ENCODE measurements around the gene RRAGD.

RRAGD gene, protein sequence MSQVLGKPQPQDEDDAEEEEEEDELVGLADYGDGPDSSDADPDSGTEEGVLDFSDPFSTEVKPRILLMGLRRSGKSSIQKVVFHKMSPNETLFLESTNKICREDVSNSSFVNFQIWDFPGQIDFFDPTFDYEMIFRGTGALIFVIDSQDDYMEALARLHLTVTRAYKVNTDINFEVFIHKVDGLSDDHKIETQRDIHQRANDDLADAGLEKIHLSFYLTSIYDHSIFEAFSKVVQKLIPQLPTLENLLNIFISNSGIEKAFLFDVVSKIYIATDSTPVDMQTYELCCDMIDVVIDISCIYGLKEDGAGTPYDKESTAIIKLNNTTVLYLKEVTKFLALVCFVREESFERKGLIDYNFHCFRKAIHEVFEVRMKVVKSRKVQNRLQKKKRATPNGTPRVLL

DNA sequence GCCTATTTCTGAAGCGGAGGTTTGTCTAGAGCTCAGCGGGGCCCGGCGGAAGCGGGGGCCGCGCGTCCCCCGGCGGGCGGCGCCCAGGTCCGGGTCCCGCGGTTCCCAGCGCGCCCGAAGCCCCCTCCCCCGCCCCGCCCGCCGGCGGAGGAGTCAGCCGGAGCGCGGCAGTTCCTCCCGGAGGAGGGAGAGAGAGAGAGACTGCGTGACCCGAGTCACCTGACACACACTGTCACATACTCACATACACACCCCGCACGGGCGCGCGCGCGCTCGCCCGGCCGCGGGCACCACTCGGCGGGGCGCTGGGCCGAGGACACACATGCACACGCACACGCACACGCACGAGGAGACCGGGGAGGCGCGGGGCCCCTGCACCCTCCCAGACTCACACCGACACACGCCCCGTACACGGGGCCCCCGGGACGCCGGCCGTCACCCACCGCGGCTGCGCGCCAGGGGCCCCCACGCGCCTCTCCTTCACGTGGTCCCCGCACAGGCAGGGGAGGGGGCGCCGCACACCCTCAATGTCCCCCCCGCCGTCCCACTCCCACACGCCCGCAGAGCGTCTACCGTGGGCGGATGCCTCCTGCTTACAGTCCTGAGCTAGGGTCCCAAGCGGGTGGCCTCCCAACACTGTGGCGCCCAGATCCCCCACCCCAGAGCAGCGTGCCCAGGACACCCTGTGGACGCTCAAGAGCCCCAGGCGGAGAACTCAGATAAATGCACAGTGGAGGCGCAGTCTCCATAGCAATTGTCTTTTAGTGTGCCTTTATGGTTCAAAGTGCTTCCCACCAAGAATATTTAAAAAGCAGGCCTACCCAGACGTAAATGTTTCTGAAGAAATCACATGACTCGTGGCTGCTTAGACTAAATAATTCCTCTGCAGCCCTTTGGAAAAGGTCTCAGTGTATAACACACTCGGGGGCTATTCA lies at the start of gene RRAGD:
RRAGD (minus strand) TSS at position 203 of the 935 bp plus-strand sequence. CDS start 280 bp downstream, outside the sequence.
- DNase-seq (ENCODE audit: low read depth, low spot score), result peak; percentile 67

DNA sequence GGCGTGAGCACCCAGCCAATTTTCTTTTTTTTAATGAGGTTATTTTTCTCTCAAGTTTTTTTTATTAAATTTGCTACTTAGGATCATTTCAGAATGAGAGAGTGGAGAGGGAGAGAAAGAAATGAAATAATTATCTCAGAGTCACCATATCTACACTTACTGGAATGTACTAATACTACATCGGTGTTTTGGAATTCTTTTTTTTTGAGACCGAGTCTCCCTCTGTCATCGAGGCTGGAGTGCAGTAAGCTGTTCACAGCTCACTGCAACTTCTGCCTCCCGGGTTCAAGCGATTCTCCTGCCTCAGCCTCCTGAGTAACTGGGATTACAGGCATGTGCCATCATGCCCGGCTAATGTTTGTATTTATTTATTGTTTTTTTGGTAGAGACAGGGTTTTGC lies 48.6 kb upstream of the RRAGD start:
- DNase-seq (ENCODE audit: low read depth, low spot score), result no peak

DNA sequence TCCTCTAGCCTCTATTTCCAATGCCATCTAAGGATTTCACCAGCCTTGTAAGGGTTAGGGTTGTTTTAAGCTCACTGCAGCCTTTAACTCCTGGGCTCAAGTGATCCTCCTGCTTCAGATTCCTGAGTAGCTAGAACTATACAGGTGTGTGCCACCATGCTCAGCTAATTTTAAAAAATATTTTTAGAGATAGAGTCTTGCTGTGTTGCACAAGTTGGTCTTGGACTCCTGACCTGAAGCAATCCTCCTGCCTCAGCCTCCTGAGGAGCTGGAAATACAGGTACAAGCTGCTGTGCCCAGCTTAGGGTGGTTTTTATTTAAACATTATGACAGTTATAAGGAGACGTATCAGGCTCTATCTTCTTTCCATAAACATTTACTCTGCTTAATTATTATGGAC lies 47.4 kb upstream of the RRAGD start:
- DNase-seq (ENCODE audit: low read depth, low spot score), result no peak

DNA sequence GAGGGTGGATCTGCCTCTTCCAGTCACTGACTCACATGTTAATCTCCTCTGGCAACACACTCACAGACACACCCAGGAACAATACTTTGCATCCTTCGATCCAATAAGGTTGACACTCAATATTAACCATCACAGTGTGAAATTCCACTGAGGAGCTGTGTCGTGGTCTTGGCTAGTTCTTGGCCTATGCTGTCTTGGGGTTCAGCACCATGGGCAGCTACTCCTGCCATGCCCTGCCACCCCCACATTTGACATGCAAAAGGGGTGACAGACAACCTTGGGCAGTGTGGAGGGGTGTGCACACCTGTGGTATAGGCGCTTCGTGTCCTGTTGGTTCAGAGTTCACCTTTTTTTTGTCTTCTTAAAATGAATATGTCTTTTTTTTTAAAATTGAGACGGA lies 46.6 kb upstream of the RRAGD start:
- no peak for DNase-seq (ENCODE audit: low read depth, low spot score)

DNA sequence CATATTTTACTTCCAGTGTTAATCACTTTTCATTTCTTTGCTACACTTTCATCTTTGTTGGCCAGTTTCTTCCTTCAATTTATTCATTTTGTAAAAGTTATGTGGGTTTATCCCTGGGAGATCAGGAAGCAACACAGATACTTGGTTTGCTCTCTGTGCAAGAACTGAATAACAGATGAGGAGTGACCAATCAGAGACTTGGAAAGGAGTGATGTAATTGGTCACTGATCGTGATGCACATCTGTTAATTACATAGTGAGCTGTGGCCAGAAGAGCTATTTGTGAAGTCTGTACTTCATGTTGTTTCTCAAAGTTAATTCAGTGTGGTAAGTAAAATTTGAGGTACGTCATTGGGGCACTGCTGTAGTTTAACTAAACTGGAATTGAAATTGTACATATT lies 42.2 kb upstream of the RRAGD start:
- DNase-seq (ENCODE audit: low read depth, low spot score), result no peak

DNA sequence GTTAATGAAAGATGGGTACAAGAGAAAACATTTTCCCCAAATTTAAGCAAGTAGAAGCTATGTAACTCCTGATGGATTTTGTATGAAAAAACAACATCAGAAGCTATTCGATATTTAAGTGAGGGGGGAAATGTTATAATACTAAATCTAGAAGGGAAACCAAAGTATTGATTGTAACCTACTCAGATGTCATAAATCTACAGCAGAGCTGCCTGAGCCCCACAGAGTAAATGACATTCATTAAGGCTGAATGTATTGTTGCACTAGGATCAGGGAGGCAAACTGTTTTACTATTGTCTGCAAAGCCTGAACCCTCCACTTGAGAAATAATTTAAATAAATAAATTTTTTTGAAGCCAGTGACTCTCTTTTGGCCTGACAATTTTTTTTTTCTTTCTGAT lies 40.2 kb upstream of the RRAGD start:
- DNase-seq (ENCODE audit: low read depth, low spot score), result no peak

DNA sequence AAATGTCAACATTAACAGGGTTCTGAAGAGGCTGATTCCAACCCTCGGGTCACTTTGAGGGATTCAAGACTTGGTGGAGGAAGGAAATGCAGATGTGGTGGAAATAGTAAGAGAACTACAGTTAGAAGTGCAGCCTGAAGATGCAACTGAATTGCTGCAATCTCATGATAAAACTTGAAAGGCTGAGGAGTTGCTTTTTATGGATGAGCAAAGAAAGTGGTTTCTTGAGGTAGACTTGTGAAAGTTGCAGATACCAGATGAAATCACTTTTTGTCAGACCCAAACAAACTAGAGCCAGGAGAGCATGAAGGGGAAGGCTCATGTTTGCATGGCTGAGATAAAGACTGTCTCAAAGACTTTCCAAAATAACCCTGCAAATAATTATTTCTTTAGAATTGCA lies 37.1 kb upstream of the RRAGD start:
- no peak for DNase-seq (ENCODE audit: low read depth, low spot score)

DNA sequence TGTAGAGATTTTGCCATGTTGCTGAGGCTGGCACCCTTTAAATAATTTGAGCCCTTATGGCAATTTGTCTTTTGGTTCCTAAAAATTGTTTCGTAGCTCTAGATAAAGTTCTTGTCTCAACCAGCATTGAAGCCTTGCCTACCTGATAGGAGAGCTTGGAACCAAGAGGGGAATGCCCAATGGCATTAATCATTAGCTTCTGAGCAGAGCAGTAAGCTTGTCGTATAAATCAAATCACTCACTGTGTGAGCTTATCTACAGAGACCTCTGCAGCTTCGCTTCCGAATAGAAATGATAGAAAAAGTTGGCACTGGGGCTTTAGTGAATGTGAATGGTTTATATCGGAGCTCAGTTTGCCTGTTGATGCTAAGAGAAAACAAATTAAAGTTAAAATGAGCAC lies 31.6 kb upstream of the RRAGD start:
- DNase-seq (ENCODE audit: low read depth, low spot score), result no peak

DNA sequence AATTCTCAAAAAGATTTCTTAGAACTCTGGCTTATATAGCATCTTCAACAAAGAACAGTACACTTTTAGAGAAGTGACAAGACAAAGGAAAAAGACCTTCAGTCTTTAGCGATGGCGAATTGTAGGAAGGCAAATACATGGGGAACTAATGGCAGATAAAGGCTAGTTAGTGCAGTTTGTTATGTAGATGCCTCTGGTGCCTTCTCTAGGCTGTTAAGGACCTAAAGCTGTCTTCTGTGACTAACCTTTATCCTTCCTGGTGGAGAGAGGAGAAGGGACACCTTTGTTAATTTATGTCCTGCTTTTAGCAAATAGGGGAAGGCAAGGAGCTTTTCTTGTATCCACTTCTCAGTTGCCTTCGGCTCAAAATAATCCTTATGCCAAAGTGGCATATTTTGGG lies 28.1 kb upstream of the RRAGD start:
- no peak for DNase-seq (ENCODE audit: low read depth, low spot score)

DNA sequence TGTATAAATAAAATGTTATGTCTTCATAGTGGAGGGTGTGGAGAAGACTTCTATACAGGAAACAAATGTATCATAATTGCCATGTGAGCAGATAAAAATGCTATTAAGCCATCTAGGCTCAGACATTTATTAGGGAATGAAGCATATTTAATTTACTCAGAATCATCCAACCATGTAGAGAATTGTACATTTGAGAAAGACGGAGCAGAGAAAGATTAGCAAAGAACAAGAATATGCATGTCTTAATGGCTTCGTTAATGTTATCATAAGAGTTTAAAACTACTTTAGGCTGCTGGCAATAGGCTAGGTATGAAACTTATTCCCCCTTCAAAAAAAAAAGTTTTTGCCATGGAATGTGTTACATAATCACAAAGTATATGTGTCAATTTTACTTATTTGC lies 26.9 kb upstream of the RRAGD start:
- no peak for DNase-seq (ENCODE audit: low read depth, low spot score)

DNA sequence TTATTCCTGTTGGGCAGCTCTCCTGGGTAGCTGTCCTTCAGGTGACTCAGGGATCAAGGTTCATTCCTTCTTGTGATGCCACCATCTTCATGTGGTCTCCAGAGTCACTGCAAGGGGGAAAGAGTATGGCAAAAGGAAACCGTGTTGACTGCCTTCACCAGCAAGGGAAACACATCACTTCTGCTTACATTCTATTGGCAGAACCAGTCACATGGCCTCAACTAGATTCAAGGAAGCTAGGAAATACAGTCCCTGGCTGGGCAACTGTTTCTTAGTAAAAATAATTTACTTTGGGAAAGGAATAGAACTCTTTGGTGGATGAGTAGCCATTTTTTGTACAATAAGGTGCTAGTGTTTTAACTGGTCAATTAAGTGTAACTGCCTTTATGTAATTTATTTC lies 26.2 kb upstream of the RRAGD start:
- DNase-seq (ENCODE audit: low read depth, low spot score), result no peak

DNA sequence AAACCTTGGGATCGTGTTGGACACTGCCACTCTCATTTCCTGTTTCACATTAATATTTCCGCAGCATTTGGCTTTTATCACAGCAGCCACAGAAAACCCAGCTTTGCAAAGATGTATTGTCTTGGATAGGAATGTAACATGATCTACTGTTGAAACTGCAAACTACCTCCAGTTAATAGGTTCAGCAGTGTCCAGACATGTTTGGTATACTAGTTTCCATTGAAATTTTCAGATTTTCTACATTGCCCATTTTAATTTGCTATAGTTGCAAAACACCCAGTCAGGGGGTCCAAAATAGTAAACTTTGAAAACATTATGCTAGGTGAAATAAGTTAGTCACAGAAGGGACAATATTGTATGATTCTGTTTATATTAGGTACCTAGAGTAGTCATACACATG lies 24.2 kb upstream of the RRAGD start:
- peak; percentile 26 for DNase-seq (ENCODE audit: low read depth, low spot score)

DNA sequence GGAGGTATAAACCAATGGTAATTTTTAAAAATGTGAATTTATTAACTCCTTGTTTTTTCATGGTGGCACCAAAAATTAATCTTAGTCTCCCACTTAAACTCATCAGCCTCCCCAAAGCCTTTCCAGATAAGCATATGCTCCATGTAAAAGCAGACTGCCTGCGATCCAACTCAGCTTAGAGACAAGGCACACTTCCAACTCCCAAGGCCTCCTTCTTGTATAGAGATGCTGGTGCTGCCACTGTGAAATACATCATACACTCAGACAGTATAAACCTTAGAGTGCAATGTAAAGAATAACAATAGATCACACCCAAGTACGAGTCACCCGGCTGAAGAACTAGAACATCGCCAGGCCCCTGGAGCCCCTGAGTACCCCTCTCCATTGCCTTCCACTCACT lies 22.9 kb upstream of the RRAGD start:
- no peak for DNase-seq (ENCODE audit: low read depth, low spot score)

DNA sequence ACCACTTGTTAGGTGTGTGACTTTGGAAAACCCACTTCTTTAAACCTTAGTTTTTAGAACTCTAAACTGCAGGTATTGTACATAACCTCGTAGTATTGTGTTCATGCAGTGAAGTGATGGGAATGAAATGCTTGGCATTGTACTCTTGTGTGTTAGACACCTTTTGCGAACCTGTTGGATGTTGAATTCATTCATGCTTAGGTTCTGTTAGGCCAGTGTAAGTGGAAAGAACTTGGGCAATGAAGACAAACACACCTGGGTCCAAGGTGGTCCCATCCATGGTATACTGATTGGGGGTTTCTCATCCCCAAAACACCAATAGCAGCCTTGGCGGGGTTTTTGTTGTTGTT lies 22.1 kb upstream of the RRAGD start:
- no peak for DNase-seq (ENCODE audit: low read depth, low spot score)

DNA sequence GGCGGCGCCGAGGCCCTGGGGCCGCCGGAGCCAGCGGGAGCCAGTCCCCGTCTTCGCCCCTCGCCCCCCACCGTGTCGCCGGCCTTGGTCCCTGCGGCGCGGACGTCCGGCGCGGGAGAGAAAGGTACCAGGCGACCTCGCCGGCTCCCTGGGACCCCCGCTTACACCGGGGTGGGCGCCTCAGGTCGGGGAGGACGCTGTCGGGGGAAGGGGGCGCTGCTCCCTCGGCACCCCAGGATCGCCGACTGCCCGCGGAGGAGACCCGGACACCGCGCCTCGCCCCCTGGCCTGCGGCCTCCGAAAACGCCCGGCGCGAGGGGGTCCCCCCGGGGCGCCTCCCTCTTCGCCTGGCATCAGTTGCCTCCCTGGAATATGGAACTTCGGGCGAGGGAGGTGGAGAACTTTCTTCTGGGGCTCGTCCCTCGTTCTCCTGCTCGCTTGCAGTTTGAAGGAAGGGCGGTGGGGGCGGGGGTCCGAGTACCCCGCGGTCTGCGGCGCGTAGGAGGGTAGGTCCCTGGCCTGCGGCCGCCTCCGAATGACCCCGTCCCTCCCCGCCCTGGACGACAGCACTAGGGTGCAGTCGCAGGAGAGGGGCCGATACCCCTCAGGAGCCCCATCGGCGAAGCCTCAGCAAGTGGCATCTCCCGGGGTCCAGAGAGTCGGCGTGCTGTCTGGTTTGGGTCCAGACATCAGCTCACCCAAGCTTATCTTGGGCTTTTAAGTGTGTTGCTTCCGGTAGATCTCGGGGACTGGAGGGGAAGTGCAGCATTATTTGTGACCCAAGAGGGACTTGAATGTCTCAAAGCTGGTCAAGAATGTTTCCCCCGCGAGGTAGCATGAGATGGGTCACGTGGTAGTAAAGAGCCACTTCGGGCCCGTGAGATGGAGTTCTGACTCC lies 21.4 kb upstream of the RRAGD start:
- DNase-seq (ENCODE audit: low read depth, low spot score), result peak; percentile 51

DNA sequence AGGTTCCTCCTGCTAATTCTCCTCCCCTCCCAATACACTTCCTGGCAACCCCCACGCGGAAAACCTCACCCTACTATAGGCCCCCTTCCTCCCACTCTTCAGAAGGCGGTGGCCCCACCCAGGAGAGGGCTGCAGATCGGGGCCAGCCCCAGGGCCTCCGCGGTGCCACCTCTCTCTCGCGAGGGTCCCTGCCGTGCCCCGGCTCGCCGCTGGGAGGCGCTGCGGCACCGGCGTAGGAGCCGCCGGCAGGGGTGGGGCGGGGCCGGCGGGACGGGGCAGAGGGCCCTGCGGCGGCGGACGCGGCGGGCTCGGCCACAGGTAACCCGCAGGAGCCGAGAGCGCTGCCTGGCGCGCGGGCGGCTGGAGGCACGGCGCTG lies 20.8 kb upstream of the RRAGD start, which contains the start of gene ANKRD6:
ANKRD6 (plus strand) TSS at position 278 of the 377 bp plus-strand sequence. CDS start 133,825 bp downstream, outside the sequence.
- DNase-seq (ENCODE audit: low read depth, low spot score), result peak; percentile 92

DNA sequence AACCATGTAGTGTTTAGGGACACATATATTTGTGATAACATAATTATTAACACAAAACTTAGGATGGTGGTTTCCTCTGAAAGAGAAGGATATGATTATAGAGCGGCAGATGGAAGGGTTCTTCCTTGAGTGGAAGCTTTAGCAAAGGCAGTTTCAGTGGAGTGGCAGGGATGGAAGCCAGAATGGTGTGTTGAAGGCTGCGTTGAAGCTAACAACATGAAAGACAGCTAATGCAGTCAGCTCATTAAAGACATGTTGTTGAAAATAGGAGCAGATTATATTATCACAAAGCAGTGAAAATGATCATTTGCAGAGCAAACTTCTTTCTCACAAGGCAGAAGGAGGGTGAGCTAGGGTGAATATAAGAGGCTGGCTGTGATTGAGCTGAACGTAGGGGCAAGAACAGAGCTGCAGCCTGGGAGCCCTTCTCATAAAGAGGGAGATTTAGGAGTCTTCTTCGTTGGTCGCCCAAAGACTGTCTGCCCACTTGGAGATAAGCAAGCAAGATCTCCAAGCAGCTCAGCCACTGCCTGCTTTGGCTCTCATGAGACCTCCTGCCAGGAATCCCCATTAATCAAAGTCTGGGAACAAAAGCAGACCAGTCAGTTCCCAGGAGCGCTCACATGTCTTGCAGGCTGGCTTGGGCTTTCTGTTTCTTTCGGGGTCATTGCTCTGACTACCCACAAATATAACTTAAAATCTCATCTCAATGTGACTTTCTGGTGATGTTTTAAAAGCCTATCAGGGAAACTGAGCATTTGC lies 18.3 kb upstream of the RRAGD start:
- DNase-seq (ENCODE audit: low read depth, low spot score), result peak; percentile 87

DNA sequence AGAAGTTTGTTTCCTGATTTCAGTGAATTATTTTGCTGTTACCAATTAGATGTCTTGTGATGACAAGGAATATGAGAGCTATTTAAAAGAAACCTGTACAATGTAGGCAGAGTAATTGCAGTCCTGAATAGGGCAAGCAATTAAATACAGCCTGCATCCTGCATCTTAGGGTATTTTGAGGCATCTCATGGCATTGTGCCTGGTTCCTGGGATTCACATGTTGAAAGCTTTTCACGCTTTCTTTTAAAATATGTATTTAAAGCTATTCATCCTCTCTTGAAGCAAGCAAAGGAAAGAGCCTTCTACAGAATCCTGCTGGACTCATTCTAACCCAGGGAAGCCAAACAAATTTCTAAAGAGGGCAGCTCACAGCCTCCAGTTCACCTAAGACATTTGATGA lies 4.7 kb upstream of the RRAGD start:
- no peak for DNase-seq (ENCODE audit: low read depth, low spot score)

DNA sequence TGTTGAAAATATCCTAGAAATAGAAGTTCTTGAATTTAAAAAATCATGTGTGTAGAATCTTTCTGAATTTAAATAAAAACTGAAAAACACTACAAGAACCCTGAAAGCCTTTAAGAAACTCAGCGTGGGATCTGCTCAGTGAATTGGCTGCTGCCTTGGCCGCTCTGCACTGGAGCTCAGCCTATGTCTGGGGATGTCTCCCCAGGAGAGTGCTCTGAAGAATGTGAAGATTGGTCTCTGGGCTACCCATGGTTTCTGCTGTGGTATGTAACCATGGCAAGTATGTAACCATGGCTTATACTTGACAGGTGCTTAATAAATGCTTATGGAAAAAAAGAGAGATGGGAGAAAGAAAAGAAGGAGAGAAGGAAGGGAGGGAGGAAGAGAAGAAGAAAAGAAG lies 3.1 kb upstream of the RRAGD start:
- DNase-seq (ENCODE audit: low read depth, low spot score), result peak; percentile 37

DNA sequence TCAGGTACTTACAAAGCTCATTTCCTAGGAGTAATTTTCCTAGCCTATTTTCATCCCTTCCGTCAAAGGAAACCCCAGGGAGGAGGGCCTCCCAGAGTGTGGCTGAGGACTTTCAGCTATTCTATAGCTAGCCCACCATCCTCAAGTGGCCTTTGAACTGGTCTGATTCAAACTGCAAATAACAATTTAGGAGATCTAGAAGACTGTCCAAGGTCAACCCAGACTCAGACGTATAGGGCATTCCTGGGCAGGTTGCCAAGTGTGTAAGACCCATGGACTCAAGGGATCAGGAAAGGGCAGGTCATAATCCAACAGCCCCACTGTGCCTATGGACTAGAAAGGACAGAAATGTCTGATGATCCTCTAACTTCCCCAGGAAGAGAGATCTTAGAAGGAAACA lies 2.1 kb upstream of the RRAGD start:
- DNase-seq (ENCODE audit: low read depth, low spot score), result no peak

DNA sequence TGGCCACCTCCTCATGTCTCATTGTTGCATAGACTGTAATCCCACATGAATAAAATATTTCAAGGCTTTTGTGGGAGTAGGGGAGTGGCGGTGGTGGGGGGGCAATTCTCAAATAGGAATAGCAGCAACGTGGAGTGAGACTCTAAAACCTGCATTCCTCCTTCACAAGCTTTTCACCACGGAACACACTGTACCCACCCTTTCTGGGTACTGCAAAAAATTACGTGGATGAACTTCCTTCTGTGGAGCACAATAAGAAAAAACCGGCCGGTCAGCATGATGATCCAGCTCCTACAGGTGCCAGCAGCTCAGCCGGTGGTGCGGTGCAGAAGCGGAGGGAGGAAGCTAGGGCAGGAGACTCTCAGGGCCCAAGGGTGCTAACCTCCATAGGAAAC lies 930 bp upstream of the RRAGD start:
- DNase-seq (ENCODE audit: low read depth, low spot score), result no peak
